AG04449 (cell line): ENCODE data around the gene CRTAC1.

Source experiments
- CTCF ChIA-PET: fragments of 350-600 bp; formaldehyde crosslinking; extraction: SDS; loops from one replicate; lab custom pipeline; 2021; ENCODE audit warnings: antibody characterized with exemption; lab: Yijun Ruan, JAX
- POLR2A ChIA-PET: fragments of 400-600, 350-600 bp; formaldehyde crosslinking; extraction: SDS; loops from one replicate; lab custom pipeline; 2020; ENCODE audit warnings: antibody characterized with exemption, inconsistent platforms; lab: Yijun Ruan, JAX
- DNase-seq: peaks from one replicate; pipeline ENCODE4 v3.0.0-alpha.2; 2010; ENCODE audit warnings: low read depth, low spot score
- H3K4me3 ChIP-seq: 2 replicates; pipeline ENCODE4 v1.5.1; 2011; ENCODE audit warnings: low read depth, mild to moderate bottlenecking, control low read depth, low read length
- CTCF ChIP-seq: IDR thresholded peaks from one replicate; pipeline ENCODE4 v1.5.1; 2011; ENCODE audit warnings: mild to moderate bottlenecking, moderate library complexity, low read length, control low read depth, inconsistent platforms; ENCODE audit not compliant: insufficient read depth; ENCODE audit errors: missing control alignments

The CRTAC1 gene

DNA sequence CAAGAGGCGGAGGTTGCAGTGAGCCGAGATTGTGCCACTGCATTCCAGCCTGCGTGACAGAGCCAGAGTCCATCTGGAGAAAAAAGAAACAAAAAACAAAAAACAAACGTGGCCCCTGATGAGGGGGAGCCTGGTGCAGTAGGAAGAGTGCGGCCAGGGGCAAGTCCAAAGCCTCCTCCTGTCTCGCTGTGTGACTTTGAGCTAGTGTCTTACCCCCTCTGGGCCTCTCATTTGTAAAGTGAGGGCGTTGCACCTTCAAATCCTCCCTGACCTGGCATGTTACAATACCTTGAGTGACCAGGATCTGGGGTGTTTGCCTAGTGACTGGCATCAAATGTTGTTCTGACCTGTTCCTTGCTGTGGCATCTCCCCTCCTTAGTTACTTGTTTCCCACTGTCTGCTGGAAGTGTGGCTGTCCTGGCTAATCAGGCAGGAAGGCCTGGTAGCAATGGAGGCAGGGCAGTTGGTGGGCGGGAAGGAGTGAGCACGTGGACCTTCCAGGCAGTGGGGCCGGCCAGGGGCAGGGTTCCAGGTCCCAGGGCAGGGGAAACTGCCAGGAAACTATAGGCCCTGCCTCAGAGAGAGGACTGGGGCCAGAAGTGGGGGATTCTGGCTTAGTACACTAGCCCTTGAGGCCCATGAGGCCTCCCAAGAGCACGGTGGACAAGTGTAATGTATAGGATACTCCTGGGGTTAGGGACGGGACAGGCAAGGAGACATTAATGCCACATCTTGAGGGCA lies 205.2 kb downstream of the CRTAC1 start:
- no peak overlapping the region for H3K4me3 ChIP-seq
- TF ChIP-seq CTCF, result no peak
- ChIA-PET CTCF (interaction anchor here (0.7 kb wide), 1 partner anchor 10 kb away, joined by 3 read pairs; no protein-coding TSS in a partner anchor), POLR2A (no interaction called here)
- DNase-seq, result no peak

DNA sequence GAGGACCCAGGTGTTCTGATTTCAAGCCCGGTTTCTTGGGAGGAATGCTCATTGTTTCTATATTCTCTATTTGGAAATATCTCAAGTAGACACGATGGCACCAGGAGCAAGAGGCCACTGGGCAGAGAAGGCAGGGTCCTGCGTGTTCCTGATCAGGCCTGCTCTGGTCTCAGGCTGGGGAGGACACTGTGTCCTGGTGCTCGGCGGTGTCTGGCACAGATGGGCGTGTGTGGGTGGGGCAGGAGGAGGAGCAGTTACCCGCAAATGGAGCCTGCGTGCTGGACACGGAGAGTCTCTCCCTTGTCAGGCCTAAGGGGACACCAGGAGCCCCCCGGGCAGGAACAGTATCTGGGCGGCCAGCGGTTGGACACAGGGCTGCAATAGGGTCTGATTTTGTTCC lies 206.7 kb downstream of the CRTAC1 start:
- no peak for TF ChIP-seq CTCF
- DNase-seq, result no peak
- H3K4me3 ChIP-seq, result no peak overlapping the region
- ChIA-PET CTCF (no interaction called here), POLR2A (no interaction called here)

GRCh38 chr10:97822261-97822687 lies 208.1 kb downstream of the CRTAC1 start:
- no peak for TF ChIP-seq CTCF
- DNase-seq, result no peak
- ChIA-PET POLR2A (no interaction called here), CTCF (interaction anchor here (1.1 kb wide), 1 partner anchor 30 kb away, joined by 3 read pairs; no protein-coding TSS in a partner anchor)
- no peak overlapping the region for H3K4me3 ChIP-seq

DNA sequence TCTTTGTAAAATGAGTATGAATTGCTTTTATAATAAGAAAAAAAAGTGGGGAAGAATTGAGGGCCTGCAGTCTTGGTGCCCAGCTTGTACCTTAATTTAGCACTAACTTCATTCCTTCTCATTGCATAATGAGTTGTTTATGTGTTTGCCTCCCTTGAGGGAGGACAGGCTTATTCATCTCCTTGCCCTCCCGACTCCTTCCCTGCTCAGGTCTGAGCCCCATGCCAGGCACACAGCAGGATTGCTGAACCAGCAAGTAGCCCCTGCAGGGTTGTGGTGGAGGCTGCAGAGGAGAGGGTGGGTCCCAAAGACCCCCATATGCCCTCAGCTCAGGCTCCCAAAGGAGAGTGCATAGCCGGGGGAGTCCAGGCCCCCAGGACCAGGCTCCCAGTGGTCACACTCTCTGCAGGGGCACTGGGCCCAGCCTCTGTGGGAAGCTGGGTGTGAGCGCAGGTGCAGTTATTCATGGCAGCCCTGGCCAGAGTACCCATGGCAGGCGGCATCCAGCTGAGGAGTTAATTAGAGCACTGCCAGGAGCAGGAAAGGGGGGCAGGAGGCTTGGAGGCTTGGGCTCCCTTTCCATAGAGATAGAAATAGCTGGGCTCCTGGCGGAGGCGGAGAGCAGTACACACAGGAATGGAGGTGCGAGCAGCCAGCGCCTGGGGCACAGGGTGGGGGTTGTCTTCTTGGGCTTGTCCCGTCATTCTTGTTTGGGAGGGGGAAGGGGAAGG lies 208.9 kb downstream of the CRTAC1 start:
- DNase-seq, result no peak
- no peak overlapping the region for H3K4me3 ChIP-seq
- POLR2A ChIA-PET, result no interaction called here
- CTCF ChIA-PET, result interaction anchor here (1.1 kb wide), 1 partner anchor 30 kb away, joined by 3 read pairs; no protein-coding TSS in a partner anchor
- TF ChIP-seq CTCF, result no peak

- no peak for DNase-seq
- POLR2A ChIA-PET, result no interaction called here
- no peak overlapping the region for H3K4me3 ChIP-seq
- CTCF ChIA-PET, result no interaction called here
- TF ChIP-seq CTCF, result no peak
Measured at GRCh38 chr10:97820096-97820704, 210.2 kb downstream of the CRTAC1 start.

DNA sequence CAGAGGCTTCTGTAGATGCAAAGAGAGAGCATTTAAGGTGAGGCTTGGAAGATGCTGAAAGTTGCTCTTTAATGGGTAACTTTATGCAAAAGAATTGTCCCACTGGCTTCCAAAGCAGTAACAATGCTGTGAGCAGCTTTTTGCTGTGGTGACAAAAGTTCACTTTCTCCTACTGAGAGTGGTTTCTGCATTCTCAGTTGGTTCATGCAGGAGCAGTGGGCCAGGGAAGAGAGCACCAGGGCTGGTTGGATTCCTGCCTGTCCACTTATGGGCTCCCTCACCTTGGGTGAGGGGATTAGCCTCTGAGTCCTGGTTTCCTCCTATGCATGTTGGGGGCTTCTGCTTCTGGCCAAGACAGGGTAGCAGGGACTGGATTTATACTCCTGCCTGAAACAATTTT lies 211.8 kb downstream of the CRTAC1 start:
- no peak for DNase-seq
- TF ChIP-seq CTCF, result no peak
- no peak overlapping the region for H3K4me3 ChIP-seq
- POLR2A ChIA-PET, result no interaction called here
- CTCF ChIA-PET, result interaction anchor here (1.6 kb wide), 1 partner anchor 27 kb away, joined by 3 read pairs; no protein-coding TSS in a partner anchor
